IMR-90 (cell line): Measurements from ENCODE around the gene CACNA1D.

Experiments used
- BHLHE40 ChIP-seq: fragments of 150-350 bp; IDR thresholded peaks from 2 replicates; pipeline ENCODE4 v1.6.1; 2016; ENCODE audit warnings: mild to moderate bottlenecking, low read depth, low read length
- MAZ ChIP-seq: IDR thresholded peaks from 2 replicates; pipeline ENCODE4 v1.6.1; 2012; ENCODE audit warnings: low read depth, mild to moderate bottlenecking, low read length, improper control_type of control experiment, moderate library complexity, borderline replicate concordance
- MXI1 ChIP-seq: IDR thresholded peaks from 2 replicates; pipeline ENCODE4 v1.6.1; 2012; ENCODE audit warnings: low read depth, mild to moderate bottlenecking, low read length, moderate library complexity, borderline replicate concordance
- POLR2A ChIP-seq: IDR thresholded peaks from 2 replicates; pipeline ENCODE4 v1.6.1; 2012; ENCODE audit warnings: mild to moderate bottlenecking, low read depth, low read length
- RAD21 ChIP-seq: IDR thresholded peaks from 2 replicates; pipeline ENCODE4 v1.6.1; 2012; ENCODE audit warnings: low read length, improper control_type of control experiment
- RCOR1 ChIP-seq: IDR thresholded peaks from 2 replicates; pipeline ENCODE4 v1.6.1; 2012; ENCODE audit warnings: mild to moderate bottlenecking, low read length, improper control_type of control experiment; ENCODE audit not compliant: insufficient replicate concordance
- RFX5 ChIP-seq: IDR thresholded peaks from 2 replicates; pipeline ENCODE4 v1.8.0; 2012; ENCODE audit warnings: low read depth, mild to moderate bottlenecking, low read length, moderate library complexity
- TF ChIP-seq, protein P1 (sequence below): conservative IDR thresholded peaks from 2 replicates; pipeline ENCODE4 v1.5.1; 2012; ENCODE audit warnings: mild to moderate bottlenecking, low read depth, low read length, improper control_type of control experiment
- TF ChIP-seq, protein P2 (sequence below): fragments of 150-350 bp; IDR thresholded peaks from 2 replicates; pipeline ENCODE4 v1.6.1; 2016; ENCODE audit warnings: low read depth, mild to moderate bottlenecking, low read length, moderate library complexity, borderline replicate concordance
- TF ChIP-seq, protein P3 (sequence below): fragments of 150-350 bp; IDR thresholded peaks from 2 replicates; pipeline ENCODE4 v1.6.1; 2017; ENCODE audit warnings: mild to moderate bottlenecking, antibody characterized with exemption, low read length, low read depth

DNA sequence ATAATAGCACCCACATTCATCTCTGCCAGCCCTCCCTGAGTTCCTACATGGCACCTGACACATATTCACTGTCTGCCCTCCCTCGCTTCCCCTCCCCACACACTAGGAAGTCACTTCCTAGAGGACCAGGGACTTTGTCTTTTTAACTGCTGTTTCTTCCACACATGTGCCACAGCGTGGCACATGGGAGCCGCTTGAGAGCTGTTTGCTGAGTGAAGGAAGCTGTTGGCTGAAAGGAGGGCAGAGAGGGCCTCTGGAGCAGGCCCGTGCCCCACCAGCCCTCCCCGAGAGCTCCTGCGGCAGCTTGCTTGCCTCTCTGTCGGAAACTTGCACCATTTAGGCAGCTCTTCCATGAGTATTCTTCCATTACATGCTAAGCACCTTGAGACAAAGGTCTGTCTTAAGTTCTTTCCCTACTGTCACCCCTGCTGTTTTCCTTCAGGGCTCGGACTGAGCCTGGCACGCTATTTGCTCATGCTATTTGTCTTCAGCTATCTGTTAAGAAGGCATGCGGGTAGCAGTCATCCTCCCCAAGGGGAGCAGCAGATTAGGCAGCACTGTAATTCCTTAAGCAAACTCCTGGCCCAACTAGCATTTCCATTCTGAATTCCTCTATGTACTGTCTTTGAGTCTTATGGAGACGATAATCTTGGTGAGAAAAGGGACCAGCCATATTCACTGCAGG is 72.2 kb downstream of the CACNA1D start:
- TF ChIP-seq RCOR1 (no peak), RAD21 (no peak), MAZ (no peak), BHLHE40 (no peak), POLR2A (no peak), RFX5 (no peak), MXI1 (no peak)
- TF ChIP-seq, protein P1, sequence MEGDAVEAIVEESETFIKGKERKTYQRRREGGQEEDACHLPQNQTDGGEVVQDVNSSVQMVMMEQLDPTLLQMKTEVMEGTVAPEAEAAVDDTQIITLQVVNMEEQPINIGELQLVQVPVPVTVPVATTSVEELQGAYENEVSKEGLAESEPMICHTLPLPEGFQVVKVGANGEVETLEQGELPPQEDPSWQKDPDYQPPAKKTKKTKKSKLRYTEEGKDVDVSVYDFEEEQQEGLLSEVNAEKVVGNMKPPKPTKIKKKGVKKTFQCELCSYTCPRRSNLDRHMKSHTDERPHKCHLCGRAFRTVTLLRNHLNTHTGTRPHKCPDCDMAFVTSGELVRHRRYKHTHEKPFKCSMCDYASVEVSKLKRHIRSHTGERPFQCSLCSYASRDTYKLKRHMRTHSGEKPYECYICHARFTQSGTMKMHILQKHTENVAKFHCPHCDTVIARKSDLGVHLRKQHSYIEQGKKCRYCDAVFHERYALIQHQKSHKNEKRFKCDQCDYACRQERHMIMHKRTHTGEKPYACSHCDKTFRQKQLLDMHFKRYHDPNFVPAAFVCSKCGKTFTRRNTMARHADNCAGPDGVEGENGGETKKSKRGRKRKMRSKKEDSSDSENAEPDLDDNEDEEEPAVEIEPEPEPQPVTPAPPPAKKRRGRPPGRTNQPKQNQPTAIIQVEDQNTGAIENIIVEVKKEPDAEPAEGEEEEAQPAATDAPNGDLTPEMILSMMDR = no peak
- TF ChIP-seq, protein P2, sequence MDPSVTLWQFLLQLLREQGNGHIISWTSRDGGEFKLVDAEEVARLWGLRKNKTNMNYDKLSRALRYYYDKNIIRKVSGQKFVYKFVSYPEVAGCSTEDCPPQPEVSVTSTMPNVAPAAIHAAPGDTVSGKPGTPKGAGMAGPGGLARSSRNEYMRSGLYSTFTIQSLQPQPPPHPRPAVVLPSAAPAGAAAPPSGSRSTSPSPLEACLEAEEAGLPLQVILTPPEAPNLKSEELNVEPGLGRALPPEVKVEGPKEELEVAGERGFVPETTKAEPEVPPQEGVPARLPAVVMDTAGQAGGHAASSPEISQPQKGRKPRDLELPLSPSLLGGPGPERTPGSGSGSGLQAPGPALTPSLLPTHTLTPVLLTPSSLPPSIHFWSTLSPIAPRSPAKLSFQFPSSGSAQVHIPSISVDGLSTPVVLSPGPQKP = no peak
- TF ChIP-seq, protein P3, sequence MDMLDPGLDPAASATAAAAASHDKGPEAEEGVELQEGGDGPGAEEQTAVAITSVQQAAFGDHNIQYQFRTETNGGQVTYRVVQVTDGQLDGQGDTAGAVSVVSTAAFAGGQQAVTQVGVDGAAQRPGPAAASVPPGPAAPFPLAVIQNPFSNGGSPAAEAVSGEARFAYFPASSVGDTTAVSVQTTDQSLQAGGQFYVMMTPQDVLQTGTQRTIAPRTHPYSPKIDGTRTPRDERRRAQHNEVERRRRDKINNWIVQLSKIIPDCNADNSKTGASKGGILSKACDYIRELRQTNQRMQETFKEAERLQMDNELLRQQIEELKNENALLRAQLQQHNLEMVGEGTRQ = no peak
